ENCODE data around the gene B3GNT9.

GRCh38 chr16:67098599-67098998, 52.2 kb downstream of the B3GNT9 start:
- TF ChIP-seq POLR2A (IDR thresholded peaks at IDR 0.05), result no peak
- TF ChIP-seq CTCF (IDR thresholded peaks at IDR 0.05), result no peak
- TF ChIP-seq EP300 (IDR thresholded peaks at IDR 0.05; ENCODE audit: low read depth), result no peak
- no peak for TF ChIP-seq POLR2AphosphoS5 (IDR thresholded peaks at IDR 0.05)

All from transverse colon (tissue), 4 donors.